Mesendoderm (in vitro differentiated cells): ENCODE data around the gene APAF1. TPM values are rescaled to one million over a fixed set of nuclear protein-coding genes. Genes with fewer than 3 reads are reported as not detected.
"Not testable (repeated sequence)": the region's sequence is repeated elsewhere in the genome, so short reads cannot be mapped to it uniquely, and the experiment has no call there.

Experiments
- DNase-seq: peaks from one replicate; pipeline ENCODE4 v3.0.0; 2013
- H2AK5ac ChIP-seq: 2 replicates; pipeline ENCODE4 v1.6.1; 2013; ENCODE audit warnings: low read length, inconsistent platforms
- H2BK120ac ChIP-seq: 2 replicates; pipeline ENCODE4 v1.6.1; 2013; ENCODE audit warnings: low read depth, mild to moderate bottlenecking, low read length, moderate library complexity, mixed read lengths
- H2BK15ac ChIP-seq: replicated peaks from 2 replicates; pipeline ENCODE4 v1.6.1; 2013; ENCODE audit warnings: low read depth, mild to moderate bottlenecking, moderate library complexity
- H2BK5ac ChIP-seq: 2 replicates; pipeline ENCODE4 v1.6.1; 2013; ENCODE audit warnings: low read length, inconsistent platforms
- H3K18ac ChIP-seq: 2 replicates; pipeline ENCODE4 v1.6.1; 2013; ENCODE audit warnings: mild to moderate bottlenecking, low read length, mixed read lengths
- H3K23ac ChIP-seq: one replicate; pipeline ENCODE4 v1.6.1; 2013; ENCODE audit warnings: low read length
- H3K27ac ChIP-seq: 2 replicates; pipeline ENCODE4 v1.5.1; 2013; ENCODE audit warnings: low read depth, mild to moderate bottlenecking, inconsistent platforms, low read length, moderate library complexity
- H3K27me3 ChIP-seq: 2 replicates; pipeline ENCODE4 v1.6.1; 2013; ENCODE audit warnings: low read length, control low read depth, mild to moderate bottlenecking, inconsistent platforms; ENCODE audit not compliant: insufficient read depth, poor library complexity
- H3K36me3 ChIP-seq: 2 replicates; pipeline ENCODE4 v1.6.1; 2013; ENCODE audit warnings: low read length, inconsistent platforms; ENCODE audit not compliant: control insufficient read depth, insufficient read depth
- H3K4ac ChIP-seq: one replicate; pipeline ENCODE4 v1.6.1; 2013; ENCODE audit warnings: low read depth, mild to moderate bottlenecking, low read length, moderate library complexity
- H3K4me1 ChIP-seq: 2 replicates; pipeline ENCODE4 v1.6.1; 2013; ENCODE audit warnings: low read depth, low read length, inconsistent platforms; ENCODE audit not compliant: control insufficient read depth
- H3K4me2 ChIP-seq: 2 replicates; pipeline ENCODE4 v1.6.1; 2013; ENCODE audit warnings: low read length
- H3K4me3 ChIP-seq: 2 replicates; pipeline ENCODE4 v1.5.1; 2013; ENCODE audit warnings: mild to moderate bottlenecking, low read length
- H3K56ac ChIP-seq: one replicate; pipeline ENCODE4 v1.6.1; 2013; ENCODE audit warnings: low read length
- H3K79me1 ChIP-seq: 2 replicates; pipeline ENCODE4 v1.6.1; 2013; ENCODE audit warnings: low read length, inconsistent platforms
- H3K79me2 ChIP-seq: 2 replicates; pipeline ENCODE4 v1.6.1; 2013; ENCODE audit warnings: mild to moderate bottlenecking, low read length; ENCODE audit not compliant: control insufficient read depth, insufficient read depth
- H3K9ac ChIP-seq: 2 replicates; pipeline ENCODE4 v1.6.1; 2013; ENCODE audit warnings: low read length, inconsistent platforms
- H4K5ac ChIP-seq: one replicate; pipeline ENCODE4 v1.6.1; 2013; ENCODE audit warnings: low read length
- H4K8ac ChIP-seq: one replicate; pipeline ENCODE4 v1.6.1; 2013; ENCODE audit warnings: low read depth, mild to moderate bottlenecking, control low read depth, low read length, moderate library complexity
- WGBS: extraction: QIAGEN DNeasy Blood & Tissue Kit; methylation state at CpG from one replicate; pipeline ENCODE4 v1.1.7; 2013; ENCODE audit warnings: low lambda C conversion rate, missing lambda C conversion rate; ENCODE audit not compliant: insufficient coverage; ENCODE audit errors: extremely low coverage; 5-methylcytosine and 5-hydroxymethylcytosine counted together
- polyA plus RNA-seq, 2 experiments: library from polyadenylated mRNA; stranded (reverse); fragments of 200-250 nt; gene quantifications; one replicate each; pipeline ENCODE4 v1.2.3, GENCODE V29; 2013

Gene APAF1
- 8.2 TPM for polyA plus RNA-seq (2013, experiment 1 of 2)
- 8.2 TPM for polyA plus RNA-seq (2013, experiment 2 of 2)

DNA sequence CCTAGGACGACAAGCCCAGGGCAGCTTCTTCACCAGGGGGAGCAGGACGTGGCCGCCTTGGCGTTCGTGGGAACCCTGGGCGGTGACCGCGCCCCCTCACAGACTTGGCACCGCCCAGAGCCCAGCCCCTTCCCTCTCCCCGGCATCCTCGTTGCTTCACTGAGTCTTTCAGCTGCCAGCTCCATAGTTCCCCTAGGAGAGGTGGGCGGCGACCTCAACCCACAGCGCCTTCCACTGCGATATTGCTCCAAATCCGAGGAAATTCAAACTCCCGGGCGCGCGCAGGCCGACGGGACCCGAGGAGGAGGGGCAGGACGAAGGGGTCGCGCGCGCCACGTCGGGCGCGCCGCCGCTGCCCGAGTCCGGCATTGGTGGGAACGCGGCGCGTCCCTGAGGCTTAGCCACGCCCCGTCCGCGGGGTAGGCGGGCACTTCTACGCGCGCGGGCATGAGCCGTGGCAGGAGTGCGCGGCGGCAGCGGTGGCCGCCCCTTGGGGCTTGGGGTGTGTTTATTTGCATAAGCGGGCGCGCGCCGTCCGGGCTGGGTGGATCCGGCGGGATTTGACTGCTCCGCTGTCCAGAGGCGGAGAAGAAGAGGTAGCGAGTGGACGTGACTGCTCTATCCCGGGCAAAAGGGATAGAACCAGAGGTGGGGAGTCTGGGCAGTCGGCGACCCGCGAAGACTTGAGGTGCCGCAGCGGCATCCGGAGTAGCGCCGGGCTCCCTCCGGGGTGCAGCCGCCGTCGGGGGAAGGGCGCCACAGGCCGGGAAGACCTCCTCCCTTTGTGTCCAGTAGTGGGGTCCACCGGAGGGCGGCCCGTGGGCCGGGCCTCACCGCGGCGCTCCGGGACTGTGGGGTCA, at the start of gene APAF1, which contains the start of gene IKBIP:
TSS of gene APAF1 (plus strand) at position 579 of the 860 bp plus-strand sequence. CDS start 3,070 bp downstream, outside the sequence.
TSS of gene IKBIP (minus strand) at position 77 of the 860 bp plus-strand sequence. CDS start 87 bp downstream, outside the sequence.
- Histone ChIP-seq H3K36me3 (peaks cover 3% of the 10 kb centered on the region), H3K27me3 (no peaks in the 10 kb centered on the region), H2BK5ac (peak within 1 kb of the TSS; percentile 45), H2AK5ac (no peak within 1 kb of the TSS), H3K4me1 (peaks cover 2% of the 10 kb centered on the region), H3K18ac (peak within 1 kb of the TSS; percentile 78), H2BK15ac (no peak within 1 kb of the TSS), H3K4me2 (peak within 1 kb of the TSS; percentile 97), H3K79me1 (peaks cover 4% of the 10 kb centered on the region), H3K56ac (peak within 1 kb of the TSS; percentile 94), H4K8ac (peak within 1 kb of the TSS; percentile 70), H3K23ac (peak within 1 kb of the TSS; percentile 89), H3K27ac (peak within 1 kb of the TSS; percentile 94), H3K9ac (peak within 1 kb of the TSS; percentile 92), H3K4me3 (peak within 1 kb of the TSS; percentile 95), H3K4ac (peak within 1 kb of the TSS; percentile 66), H2BK120ac (no peak within 1 kb of the TSS), H3K79me2 (peaks cover 12% of the 10 kb centered on the region), H4K5ac (no peak within 1 kb of the TSS)
- WGBS, result no CpG with 5 or more reads among the region's 91 CpGs
- DNase-seq, result peak; percentile 98

DNA sequence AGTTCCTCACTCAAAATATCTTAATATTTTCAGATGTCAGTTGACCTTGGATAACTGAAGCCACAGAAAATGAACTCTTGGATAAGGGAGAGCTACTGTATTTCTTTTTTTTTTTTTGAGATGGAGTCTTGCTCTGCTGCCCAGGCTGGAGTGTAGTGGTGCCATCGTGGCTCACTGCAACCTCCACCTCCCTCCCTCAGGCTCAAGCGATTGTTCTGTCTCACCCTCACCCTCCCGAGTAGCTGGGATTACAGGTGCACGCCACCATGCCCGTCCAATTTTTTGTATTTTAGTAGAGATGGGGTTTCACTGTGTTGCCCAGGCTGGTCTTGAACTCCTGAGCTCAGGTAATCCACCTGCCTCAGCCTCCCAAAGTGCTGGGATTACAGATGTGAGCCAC, 47.8 kb upstream of the APAF1 start:
- H3K4me1 ChIP-seq, H2BK15ac ChIP-seq, H3K4me3 ChIP-seq, DNase-seq, H3K79me1 ChIP-seq, H3K9ac ChIP-seq, H3K4ac ChIP-seq, H3K56ac ChIP-seq, H2AK5ac ChIP-seq, H3K4me2 ChIP-seq, H4K8ac ChIP-seq, H3K23ac ChIP-seq, H4K5ac ChIP-seq, H2BK120ac ChIP-seq, H3K27ac ChIP-seq, H2BK5ac ChIP-seq, H3K27me3 ChIP-seq, H3K18ac ChIP-seq: not testable (repeated sequence)
- Histone ChIP-seq H3K36me3 (peaks cover 12% of the 10 kb centered on the region), H3K79me2 (peaks cover 42% of the 10 kb centered on the region)
- no CpG with 5 or more reads among the region's 5 CpGs for WGBS

GRCh38 chr12:98601924-98602323, 43.2 kb upstream of the APAF1 start:
- Histone ChIP-seq H3K18ac (no peak overlapping the region), H3K4me3 (no peak overlapping the region), H3K4me2 (no peak overlapping the region), H3K27ac (no peak overlapping the region), H3K4me1 (no peaks in the 10 kb centered on the region), H4K8ac (no peak overlapping the region), H3K27me3 (no peaks in the 10 kb centered on the region), H2BK5ac (no peak overlapping the region), H2AK5ac (no peak overlapping the region), H2BK120ac (no peak overlapping the region), H3K79me1 (peaks cover 5% of the 10 kb centered on the region), H3K4ac (no peak overlapping the region), H2BK15ac (no peak overlapping the region), H4K5ac (no peak overlapping the region), H3K79me2 (peaks cover 11% of the 10 kb centered on the region), H3K23ac (no peak overlapping the region), H3K9ac (no peak overlapping the region), H3K36me3 (peaks cover 14% of the 10 kb centered on the region), H3K56ac (no peak overlapping the region)
- no peak for DNase-seq
- WGBS, result no CpG with 5 or more reads among the region's 8 CpGs

DNA sequence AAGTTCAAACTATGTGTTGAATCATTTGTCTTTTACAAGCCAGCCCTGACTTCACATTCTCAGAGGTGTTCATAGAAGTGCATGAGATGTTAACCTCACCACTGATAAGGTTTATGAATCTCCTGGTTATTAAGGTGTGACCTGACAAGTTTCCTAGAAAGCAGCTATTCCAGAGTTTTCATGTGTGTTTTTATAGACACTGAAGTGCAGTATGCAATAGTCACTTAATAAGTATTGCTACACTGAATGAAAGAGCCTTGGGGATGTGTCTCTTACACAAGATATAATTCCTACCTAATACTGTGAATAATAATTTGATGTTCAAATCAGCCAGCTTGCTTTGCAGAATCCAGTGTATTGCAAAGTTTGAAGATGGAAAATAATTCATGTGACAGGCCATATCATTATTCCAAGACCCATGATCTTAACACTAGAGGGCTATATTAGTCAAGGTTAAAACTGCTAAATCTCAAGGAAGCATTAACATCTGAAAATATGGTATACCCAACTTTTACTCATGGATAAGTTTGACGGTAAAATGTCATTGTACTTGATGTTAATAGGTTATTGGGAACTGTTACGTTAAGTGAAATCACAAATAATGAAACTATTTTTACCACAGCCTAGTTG, 38.6 kb upstream of the APAF1 start:
- Histone ChIP-seq H2BK5ac (no peak overlapping the region), H3K4me3 (no peak overlapping the region), H3K9ac (no peak overlapping the region), H3K18ac (no peak overlapping the region), H3K56ac (no peak overlapping the region), H4K5ac (no peak overlapping the region), H2AK5ac (no peak overlapping the region), H3K23ac (no peak overlapping the region), H3K79me2 (no peaks in the 10 kb centered on the region), H2BK120ac (no peak overlapping the region), H3K27ac (no peak overlapping the region), H3K27me3 (no peaks in the 10 kb centered on the region), H2BK15ac (no peak overlapping the region), H3K4ac (no peak overlapping the region), H3K36me3 (peaks cover 5% of the 10 kb centered on the region), H3K79me1 (no peaks in the 10 kb centered on the region), H3K4me1 (no peaks in the 10 kb centered on the region), H3K4me2 (no peak overlapping the region), H4K8ac (no peak overlapping the region)
- WGBS, result no CpG with 5 or more reads among the region's 2 CpGs
- DNase-seq, result no peak

- no peak for DNase-seq
- Histone ChIP-seq H3K18ac (no peak overlapping the region), H3K36me3 (no peaks in the 10 kb centered on the region), H3K56ac (no peak overlapping the region), H3K79me1 (no peaks in the 10 kb centered on the region), H2BK5ac (no peak overlapping the region), H3K23ac (no peak overlapping the region), H4K8ac (no peak overlapping the region), H4K5ac (no peak overlapping the region), H3K79me2 (no peaks in the 10 kb centered on the region), H2BK120ac (no peak overlapping the region), H3K4me1 (no peaks in the 10 kb centered on the region), H2AK5ac (no peak overlapping the region), H3K4ac (no peak overlapping the region), H3K27ac (no peak overlapping the region), H3K9ac (no peak overlapping the region), H3K27me3 (no peaks in the 10 kb centered on the region), H2BK15ac (no peak overlapping the region), H3K4me3 (no peak overlapping the region), H3K4me2 (no peak overlapping the region)
- WGBS, result no CpG with 5 or more reads among the region's 2 CpGs
Measured at GRCh38 chr12:98610596-98610995, 34.5 kb upstream of the APAF1 start.
